SK-N-SH treated with all-trans-retinoic acid at 6 μM for 48 hours (cell line): ENCODE data around the gene OCA2.
"Not testable (repeated sequence)": the region's sequence is repeated elsewhere in the genome, so short reads cannot be mapped to it uniquely, and the experiment has no call there.

Experiments
- ATAC-seq: fragments of 200-7000 bp; cut with Tn5 transposase; 3 replicates; pipeline ENCODE4 v1.9.1; 2020; ENCODE audit warnings: mild to moderate bottlenecking, moderate library complexity
- ARNTL ChIP-seq: fragments of 450-650 bp; formaldehyde crosslinking; IDR thresholded peaks from 2 replicates; pipeline ENCODE4 v1.5.0; 2020; ENCODE audit warnings: low read depth, mild to moderate bottlenecking, moderate library complexity, borderline replicate concordance
- CSDC2 ChIP-seq: fragments of 250-450 bp; sonication (Bioruptor Pico); IDR thresholded peaks from 2 replicates; pipeline ENCODE4 v1.5.0; 2020; ENCODE audit warnings: mild to moderate bottlenecking, moderate library complexity
- CSRNP3 ChIP-seq: fragments of 250-450 bp; sonication (Bioruptor Pico); IDR thresholded peaks from 2 replicates; pipeline ENCODE4 v1.5.1; 2021; ENCODE audit warnings: mild to moderate bottlenecking, moderate library complexity
- ESRRG ChIP-seq: fragments of 250-450 bp; sonication (Bioruptor Pico); IDR thresholded peaks from 2 replicates; pipeline ENCODE4 v1.6.1; 2021; ENCODE audit warnings: mild to moderate bottlenecking
- GLIS3 ChIP-seq: fragments of 250-450 bp; sonication (Bioruptor Pico); IDR thresholded peaks from 2 replicates; pipeline ENCODE4 v1.5.0; 2020; ENCODE audit warnings: mild to moderate bottlenecking, moderate library complexity
- ISL1 ChIP-seq: fragments of 250-450 bp; sonication (Bioruptor Pico); IDR thresholded peaks from 2 replicates; pipeline ENCODE4 v2.1.2; 2022; ENCODE audit warnings: mild to moderate bottlenecking, moderate library complexity
- OSR1 ChIP-seq: fragments of 250-450 bp; sonication (Bioruptor Pico); IDR thresholded peaks from 2 replicates; pipeline ENCODE4 v1.8.0; 2022; ENCODE audit warnings: moderate library complexity, mild to moderate bottlenecking, inconsistent platforms
- PATZ1 ChIP-seq: fragments of 250-450 bp; sonication (Bioruptor Pico); IDR thresholded peaks from 2 replicates; pipeline ENCODE4 v1.8.0; 2020; ENCODE audit warnings: mild to moderate bottlenecking, moderate library complexity, borderline replicate concordance
- PPARA ChIP-seq: fragments of 250-450 bp; sonication (Bioruptor Pico); IDR thresholded peaks from 2 replicates; pipeline ENCODE4 v1.5.0; 2020; ENCODE audit warnings: mild to moderate bottlenecking, borderline replicate concordance
- TCF4 ChIP-seq: fragments of 250-450 bp; sonication (Bioruptor Pico); IDR thresholded peaks from 2 replicates; pipeline ENCODE4 v1.8.0; 2021; ENCODE audit warnings: mild to moderate bottlenecking, moderate library complexity, borderline replicate concordance
- TSHZ2 ChIP-seq: fragments of 250-450 bp; sonication (Bioruptor Pico); IDR thresholded peaks from 2 replicates; pipeline ENCODE4 v1.5.0; 2020; ENCODE audit warnings: mild to moderate bottlenecking, moderate library complexity
- ZC3H10 ChIP-seq: fragments of 250-450 bp; sonication (Bioruptor Pico); IDR thresholded peaks from 2 replicates; pipeline ENCODE4 v1.5.1; 2021; ENCODE audit warnings: mild to moderate bottlenecking, moderate library complexity
- ZFP3 ChIP-seq: fragments of 250-450 bp; sonication (Bioruptor Pico); IDR thresholded peaks from 2 replicates; pipeline ENCODE4 v1.5.0; 2020; ENCODE audit warnings: mild to moderate bottlenecking, moderate library complexity
- ZFP30 ChIP-seq: fragments of 450-650 bp; formaldehyde crosslinking; IDR thresholded peaks from 2 replicates; pipeline ENCODE4 v1.5.0; 2022; ENCODE audit warnings: mild to moderate bottlenecking, moderate library complexity
- ZNF8 ChIP-seq: fragments of 450-650 bp; formaldehyde crosslinking; IDR thresholded peaks from 2 replicates; pipeline ENCODE4 v1.5.0; 2020; ENCODE audit warnings: mild to moderate bottlenecking, moderate library complexity
- TF ChIP-seq, protein P1 (sequence below): fragments of 250-450 bp; sonication (Bioruptor Pico); IDR thresholded peaks from 2 replicates; pipeline ENCODE4 v1.5.1; 2020; ENCODE audit warnings: low read depth, mild to moderate bottlenecking, moderate library complexity
- TF ChIP-seq, protein P2 (sequence below): fragments of 250-450 bp; sonication (Bioruptor Pico); IDR thresholded peaks from 2 replicates; pipeline ENCODE4 v1.8.0; 2021; ENCODE audit warnings: low read depth, mild to moderate bottlenecking, moderate library complexity, borderline replicate concordance

The OCA2 gene

DNA sequence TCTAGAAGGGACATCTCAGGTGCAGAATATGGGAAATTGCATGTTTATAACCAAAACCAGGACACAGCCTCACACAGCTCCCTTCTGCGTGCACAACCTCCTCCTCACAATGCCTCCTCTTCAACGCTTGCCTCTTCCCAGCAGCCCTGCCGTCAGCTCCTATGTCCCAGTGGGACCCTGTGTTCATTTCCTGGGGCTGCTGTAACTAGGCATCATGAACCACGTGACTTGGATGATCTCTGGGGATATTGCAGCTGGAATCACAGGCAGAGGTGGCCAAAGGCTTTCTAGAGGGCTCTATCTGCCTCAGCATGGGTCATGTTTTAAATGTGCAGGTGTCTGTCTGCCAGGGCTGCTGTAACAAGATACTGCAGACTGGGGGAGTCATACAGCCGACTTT is 375.3 kb downstream of the OCA2 start:
- TF ChIP-seq TCF4 (CRISPR knock-in tag) = no peak
- no peak for TF ChIP-seq ZC3H10
- no peak for TF ChIP-seq ZNF8 (CRISPR knock-in tag)
- no peak for TF ChIP-seq CSDC2 (CRISPR knock-in tag)
- TF ChIP-seq ZFP30 (CRISPR knock-in tag) = no peak
- no peak for TF ChIP-seq TSHZ2 (CRISPR knock-in tag)
- TF ChIP-seq ISL1 (CRISPR knock-in tag) = no peak
- no peak for TF ChIP-seq ZFP3 (CRISPR knock-in tag)
- no peak for TF ChIP-seq PATZ1 (CRISPR knock-in tag)
- TF ChIP-seq OSR1 = no peak
- no peak for ATAC-seq

DNA sequence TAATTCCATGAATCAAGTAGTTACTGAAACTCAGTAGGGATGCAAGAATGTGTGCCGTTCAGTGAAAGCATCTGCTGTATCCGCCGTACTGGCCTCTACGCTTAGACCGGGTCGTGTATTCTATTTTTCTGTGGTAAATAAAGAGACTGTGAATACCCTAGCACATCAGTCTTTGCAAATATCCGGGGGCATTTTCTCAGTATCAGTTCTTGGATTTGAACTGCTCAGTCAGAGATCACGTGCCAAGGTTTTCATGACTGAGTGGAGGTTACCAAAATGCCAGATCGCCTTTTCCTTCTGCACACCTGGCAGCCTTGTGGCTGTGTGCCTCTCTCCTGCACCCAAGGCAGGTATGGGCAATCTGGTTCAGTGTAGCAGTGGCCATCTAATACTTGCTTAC is 377.0 kb downstream of the OCA2 start:
- ATAC-seq = no peak
- TF ChIP-seq ESRRG (CRISPR knock-in tag) = no peak
- TF ChIP-seq TCF4 (CRISPR knock-in tag) = no peak
- TF ChIP-seq, protein P1, sequence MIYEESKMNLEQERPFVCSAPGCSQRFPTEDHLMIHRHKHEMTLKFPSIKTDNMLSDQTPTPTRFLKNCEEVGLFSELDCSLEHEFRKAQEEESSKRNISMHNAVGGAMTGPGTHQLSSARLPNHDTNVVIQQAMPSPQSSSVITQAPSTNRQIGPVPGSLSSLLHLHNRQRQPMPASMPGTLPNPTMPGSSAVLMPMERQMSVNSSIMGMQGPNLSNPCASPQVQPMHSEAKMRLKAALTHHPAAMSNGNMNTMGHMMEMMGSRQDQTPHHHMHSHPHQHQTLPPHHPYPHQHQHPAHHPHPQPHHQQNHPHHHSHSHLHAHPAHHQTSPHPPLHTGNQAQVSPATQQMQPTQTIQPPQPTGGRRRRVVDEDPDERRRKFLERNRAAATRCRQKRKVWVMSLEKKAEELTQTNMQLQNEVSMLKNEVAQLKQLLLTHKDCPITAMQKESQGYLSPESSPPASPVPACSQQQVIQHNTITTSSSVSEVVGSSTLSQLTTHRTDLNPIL (CRISPR knock-in tag) = no peak
- no peak for TF ChIP-seq CSRNP3 (CRISPR knock-in tag)
- TF ChIP-seq ARNTL (CRISPR knock-in tag) = no peak
- no peak for TF ChIP-seq TSHZ2 (CRISPR knock-in tag)
- TF ChIP-seq ZNF8 (CRISPR knock-in tag) = no peak
- TF ChIP-seq GLIS3 (CRISPR knock-in tag) = no peak
- TF ChIP-seq PPARA (CRISPR knock-in tag) = no peak
- no peak for TF ChIP-seq ZFP3 (CRISPR knock-in tag)
- TF ChIP-seq, protein P2, sequence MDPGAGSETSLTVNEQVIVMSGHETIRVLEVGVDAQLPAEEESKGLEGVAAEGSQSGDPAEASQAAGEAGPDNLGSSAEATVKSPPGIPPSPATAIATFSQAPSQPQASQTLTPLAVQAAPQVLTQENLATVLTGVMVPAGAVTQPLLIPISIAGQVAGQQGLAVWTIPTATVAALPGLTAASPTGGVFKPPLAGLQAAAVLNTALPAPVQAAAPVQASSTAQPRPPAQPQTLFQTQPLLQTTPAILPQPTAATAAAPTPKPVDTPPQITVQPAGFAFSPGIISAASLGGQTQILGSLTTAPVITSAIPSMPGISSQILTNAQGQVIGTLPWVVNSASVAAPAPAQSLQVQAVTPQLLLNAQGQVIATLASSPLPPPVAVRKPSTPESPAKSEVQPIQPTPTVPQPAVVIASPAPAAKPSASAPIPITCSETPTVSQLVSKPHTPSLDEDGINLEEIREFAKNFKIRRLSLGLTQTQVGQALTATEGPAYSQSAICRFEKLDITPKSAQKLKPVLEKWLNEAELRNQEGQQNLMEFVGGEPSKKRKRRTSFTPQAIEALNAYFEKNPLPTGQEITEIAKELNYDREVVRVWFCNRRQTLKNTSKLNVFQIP = no peak

DNA sequence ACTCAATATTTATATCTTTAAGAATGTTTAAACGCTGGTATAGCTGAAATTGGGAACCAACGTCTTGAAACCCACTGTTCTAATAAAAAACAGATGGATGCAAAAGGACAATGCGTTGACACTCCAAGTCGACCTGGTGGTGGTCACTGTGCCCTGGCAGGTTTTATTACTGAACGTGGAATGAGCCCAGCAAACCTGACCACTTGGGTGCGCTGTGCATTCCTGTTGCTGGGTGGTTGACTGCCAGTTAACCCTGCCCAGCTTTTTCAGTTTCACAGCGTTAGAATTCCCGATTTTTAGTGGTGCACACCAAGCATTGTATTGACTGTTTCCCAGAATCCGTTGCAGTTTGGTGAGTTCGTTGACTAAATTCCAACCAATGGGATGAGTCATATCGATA is 384.4 kb downstream of the OCA2 start:
- ATAC-seq = no peak
- TF ChIP-seq ZNF8 (CRISPR knock-in tag) (no peak), ESRRG (CRISPR knock-in tag) (no peak), ISL1 (CRISPR knock-in tag) (no peak)
- TF ChIP-seq, protein P2 = no peak

DNA sequence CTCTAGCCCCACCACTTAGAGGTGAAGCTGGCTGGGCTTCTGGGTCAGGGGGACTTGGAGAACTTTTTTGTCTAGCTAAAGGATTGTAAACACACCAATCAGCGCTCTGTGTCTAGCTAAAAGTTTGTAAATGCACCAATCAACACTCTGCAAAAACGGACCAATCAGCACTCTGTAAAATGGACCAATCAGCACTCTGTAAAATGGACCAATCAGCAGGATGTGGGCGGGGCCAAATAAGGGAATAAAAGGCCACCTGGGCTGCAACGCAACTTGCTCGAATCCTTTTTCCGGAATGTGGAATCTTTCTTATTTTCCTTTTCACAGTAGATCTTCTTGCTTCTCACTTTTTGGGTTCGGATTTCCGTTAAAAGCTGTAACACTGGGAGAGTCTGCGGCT is 385.3 kb downstream of the OCA2 start:
- not testable (repeated sequence) for ATAC-seq
